HepG2 (cell line): ENCODE results near the gene FRMD5. TPM values are rescaled to one million over a fixed set of nuclear protein-coding genes. Genes with fewer than 3 reads are reported as not detected.

ENCODE experiments used
- ATAC-seq: fragments of 200-7000 bp; cut with Tn5 transposase; 3 replicates; pipeline ENCODE4 v1.9.1; 2020; ENCODE audit warnings: mild to moderate bottlenecking, moderate library complexity
- BruUV-seq: library from RNA; stranded (reverse); fragments of 400-500 nt; replicated peaks from 2 replicates; lab custom pipeline; 2021; lab: Mats Ljungman, UMichigan
- CTCF ChIA-PET: fragments of 300-600 bp; formaldehyde crosslinking; extraction: SDS; loops from one replicate; lab custom pipeline; 2021; ENCODE audit warnings: low total read pairs, inconsistent platforms, low intra/inter-chr PET ratio; lab: Yijun Ruan, JAX
- POLR2A ChIA-PET: fragments of 350-600 bp; sonication (Branson Sonifier 250); formaldehyde crosslinking; loops from one replicate; lab custom pipeline; 2020; ENCODE audit warnings: antibody characterized with exemption, inconsistent platforms; lab: Yijun Ruan, JAX
- DNase-seq: peaks from one replicate; pipeline ENCODE4 v3.0.0-alpha.2; 2015; ENCODE audit warnings: low spot score
- FAIRE-seq: peaks from 3 replicates; lab custom pipeline; 2011; peaks lifted over from hg19 to GRCh38; lab: Jason Lieb, UNC
- H2AFZ ChIP-seq: one replicate; pipeline ENCODE4 v1.6.1; 2011; ENCODE audit warnings: low read length, inconsistent platforms
- H3K27ac ChIP-seq: fragments of 300-600 bp; 3 replicates; pipeline ENCODE4 v1.8.0; 2011; ENCODE audit warnings: mixed run types, mild to moderate bottlenecking, mixed read lengths, low read length, inconsistent platforms; ENCODE audit not compliant: insufficient read depth; ENCODE audit errors: extremely low read length
- H3K27me3 ChIP-seq, 2 experiments: fragments of 200-600 bp in 1 of 2; 2 replicates in 1 of 2; 3 replicates in 1 of 2; pipeline versions ENCODE4 v1.6.0 to v1.8.0; 2011; ENCODE audit warnings: low read length in 2 of 2, mild to moderate bottlenecking in 2 of 2, moderate library complexity in 2 of 2, inconsistent platforms in 1 of 2; ENCODE audit not compliant: insufficient read depth in 2 of 2, control insufficient read depth in 1 of 2
- H3K36me3 ChIP-seq, 2 experiments: fragments of 200-600 bp in 1 of 2; replicated peaks in 1 of 2; 2 replicates in 1 of 2; 3 replicates in 1 of 2; pipeline versions ENCODE4 v1.5.1 to v1.8.0; 2011; ENCODE audit warnings: low read length in 2 of 2, inconsistent platforms in 1 of 2; ENCODE audit not compliant: insufficient read depth in 2 of 2, control insufficient read depth in 1 of 2
- H3K4me1 ChIP-seq: 2 replicates; pipeline ENCODE4 v1.5.1; 2012; ENCODE audit warnings: low read length, inconsistent platforms; ENCODE audit not compliant: insufficient read depth
- H3K4me2 ChIP-seq: 2 replicates; pipeline ENCODE4 v1.6.0; 2011; ENCODE audit warnings: low read depth, low read length, inconsistent platforms
- H3K4me3 ChIP-seq, 3 experiments: fragments of 200-600 bp in 1 of 3; sonication (generic), shearing (Covaris generic) in 1 of 3; replicated peaks in 1 of 3; 2 replicates each; pipeline ENCODE4 v1.5.1; 2011 to 2016; ENCODE audit warnings: low read length in 3 of 3, inconsistent platforms in 2 of 3, low read depth in 2 of 3, mild to moderate bottlenecking in 2 of 3, control low read depth in 1 of 3, mixed read lengths in 1 of 3; ENCODE audit not compliant: insufficient read depth in 1 of 3
- H3K79me2 ChIP-seq: one replicate; pipeline ENCODE4 v1.6.1; 2011; ENCODE audit warnings: low read length, inconsistent platforms; ENCODE audit not compliant: insufficient read depth
- H3K9ac ChIP-seq: 2 replicates; pipeline ENCODE4 v1.6.0; 2011; ENCODE audit warnings: mild to moderate bottlenecking, low read depth, low read length, inconsistent platforms; ENCODE audit not compliant: insufficient read depth
- H3K9me3 ChIP-seq: 2 replicates; pipeline ENCODE4 v1.5.1; 2012; ENCODE audit warnings: mild to moderate bottlenecking, low read length
- H4K20me1 ChIP-seq: 2 replicates; pipeline ENCODE4 v1.6.0; 2011; ENCODE audit warnings: inconsistent platforms, mild to moderate bottlenecking, low read length, moderate library complexity; ENCODE audit not compliant: insufficient read depth
- CBX5 ChIP-seq: sonication (generic); formaldehyde crosslinking; IDR thresholded peaks from 2 replicates; pipeline ENCODE4 v1.4.0; 2020; ENCODE audit warnings: missing genetic modification reagents, borderline replicate concordance
- CEBPB ChIP-seq: IDR thresholded peaks from 2 replicates; pipeline ENCODE4 v1.6.1; 2011; ENCODE audit warnings: low read depth, low read length, improper control_type of control experiment, borderline replicate concordance
- ELF3 ChIP-seq: IDR thresholded peaks from 2 replicates; pipeline ENCODE4 v1.6.1; 2016; ENCODE audit warnings: missing genetic modification reagents, missing compliant biosample characterization
- KDM1A ChIP-seq: IDR thresholded peaks from 2 replicates; pipeline ENCODE4 v1.6.1; 2016; ENCODE audit warnings: missing compliant biosample characterization
- SALL1 ChIP-seq: sonication (generic); formaldehyde crosslinking; IDR thresholded peaks from 2 replicates; pipeline ENCODE4 v1.8.0; 2022; ENCODE audit warnings: mild to moderate bottlenecking, missing genetic modification reagents
- SMAD9 ChIP-seq: sonication (generic); formaldehyde crosslinking; IDR thresholded peaks from 2 replicates; pipeline ENCODE4 v1.5.1; 2020; ENCODE audit warnings: mild to moderate bottlenecking, missing genetic modification reagents
- SMARCC2 ChIP-seq: fragments of 450-650 bp; IDR thresholded peaks from 2 replicates; pipeline ENCODE4 v1.6.1; 2017; ENCODE audit warnings: antibody characterized with exemption, mild to moderate bottlenecking
- THAP11 ChIP-seq: IDR thresholded peaks from 2 replicates; pipeline ENCODE4 v1.6.1; 2016; ENCODE audit warnings: missing biosample characterization, missing genetic modification reagents
- WIZ ChIP-seq: sonication (generic); formaldehyde crosslinking; IDR thresholded peaks from 2 replicates; pipeline ENCODE4 v1.5.1; 2020; ENCODE audit warnings: mild to moderate bottlenecking, missing genetic modification reagents
- ZFP90 ChIP-seq: sonication (generic); formaldehyde crosslinking; IDR thresholded peaks from 2 replicates; pipeline ENCODE4 v1.8.0; 2022; ENCODE audit warnings: missing genetic modification reagents, mild to moderate bottlenecking, inconsistent platforms, borderline replicate concordance
- ZNF382 ChIP-seq: sonication (generic); formaldehyde crosslinking; IDR thresholded peaks from 2 replicates; pipeline ENCODE4 v1.5.0; 2020; ENCODE audit warnings: missing genetic modification reagents, mild to moderate bottlenecking, borderline replicate concordance
- ZNF749 ChIP-seq: sonication (generic); formaldehyde crosslinking; IDR thresholded peaks from 2 replicates; pipeline ENCODE4 v1.8.0; 2022; ENCODE audit warnings: mild to moderate bottlenecking, missing genetic modification reagents, moderate library complexity, borderline replicate concordance
- ZNF768 ChIP-seq: sonication (generic); formaldehyde crosslinking; IDR thresholded peaks from 2 replicates; pipeline ENCODE4 v1.4.0; 2020; ENCODE audit warnings: missing genetic modification reagents
- WGBS: methylation state at CpG from one replicate; pipeline ENCODE4 v1.1.6; 2017; ENCODE audit warnings: low lambda C conversion rate; 5-methylcytosine and 5-hydroxymethylcytosine counted together
- in situ Hi-C: cut with HindIII; loops from 2 replicates; pipeline ENCODE4 v1.10.0; 2017; ENCODE audit warnings: low pct_unique_long_range_greater_than_20kb; ENCODE audit not compliant: extremely low pct_ligation_motif_present
- intact Hi-C: fragments of 100-400 bp; cut with micrococcal nuclease; formaldehyde crosslinking; loops from one replicate; pipeline ENCODE4 v1.10.0; 2022; ENCODE audit not compliant: unreplicated experiment
- polyA plus RNA-seq, 8 experiments: library from polyadenylated mRNA; depleted of rRNA in 3 of 8; stranded (reverse) in 7 of 8; unstranded in 1 of 8; fragments of >200 nt; fragmentation: Illumina TruSeq in 4 of 8; extraction: Trizol in 4 of 8; gene quantifications; 2 replicates each; pipeline versions ENCODE4 v1.2.1 to v1.2.3, GENCODE V29; 2011 to 2016; ENCODE audit warnings: low read depth in 4 of 8, missing spikeins in 1 of 8, mixed read lengths in 1 of 8; ENCODE audit not compliant: insufficient read depth in 1 of 8
- total RNA-seq, 5 experiments: library from RNA; depleted of rRNA; stranded (reverse); fragments of >200 nt; fragmentation: Illumina TruSeq; extraction: Trizol; gene quantifications; 2 replicates each; pipeline ENCODE4 v1.2.3, GENCODE V29; 2016; ENCODE audit warnings: low read depth in 1 of 5

Gene FRMD5
- total and polyA plus RNA-seq, 2 of the 13 experiments (the other 11 are each of a cell fraction or from before 2014, with no cell fraction given): 0.93 to 1.5 TPM

DNA sequence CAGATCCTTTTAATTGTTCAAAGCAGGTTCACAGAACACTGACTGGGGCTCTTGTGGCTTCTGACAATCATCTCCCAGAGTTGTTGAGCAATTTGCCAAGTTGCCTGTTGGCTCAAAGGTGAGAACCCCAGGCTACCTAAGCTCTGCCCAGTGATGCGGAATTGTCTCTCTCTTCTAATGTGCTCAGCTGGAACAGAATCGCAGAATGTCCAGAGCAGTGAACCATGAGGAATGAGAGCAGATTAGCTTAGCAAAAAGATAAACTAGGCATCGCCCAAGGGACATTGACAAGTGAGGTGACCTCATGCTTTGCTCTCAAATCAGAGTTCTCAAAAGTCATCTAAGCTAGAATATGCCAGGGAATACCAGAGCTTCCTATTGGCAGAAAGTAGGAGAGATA is 220.2 kb downstream of the FRMD5 start:
- ATAC-seq (no peak), FAIRE-seq (no peak)

DNA sequence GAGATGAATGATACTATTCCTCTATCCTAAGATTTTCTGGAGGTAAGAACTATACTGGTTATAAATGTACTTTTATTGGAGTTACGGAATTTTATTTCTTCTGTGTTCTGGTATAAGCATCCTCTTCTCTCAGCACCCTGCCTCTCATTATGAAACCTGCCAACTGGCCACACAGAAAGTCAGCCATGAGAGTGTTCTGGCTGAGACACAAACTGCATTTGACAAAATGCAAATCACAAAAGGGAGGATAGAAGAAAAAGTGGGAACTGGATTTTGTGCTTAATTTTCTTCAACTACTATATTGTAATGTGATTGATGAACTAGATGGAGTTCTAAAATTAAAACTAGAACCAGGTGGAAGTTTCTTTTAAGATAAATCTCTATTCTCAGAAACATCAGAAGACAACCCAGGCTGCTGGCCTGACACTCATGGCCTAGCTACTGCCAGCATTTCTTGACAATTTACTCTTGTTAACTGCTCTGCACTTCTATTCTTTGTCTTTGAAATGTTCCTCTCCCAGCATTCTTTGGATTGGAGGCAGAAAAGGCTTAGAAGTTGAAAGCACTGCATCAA is 225.2 kb downstream of the FRMD5 start:
- no peak overlapping the region for H2AFZ ChIP-seq
- DNase-seq (no peak), ATAC-seq (no peak)
- H3K4me1 ChIP-seq: no peaks in the 10 kb centered on the region
- CTCF ChIA-PET: no interaction called here
- in situ Hi-C loops (no loop called here), intact Hi-C loops (no loop called here)
- POLR2A ChIA-PET: no interaction called here
- WGBS: 39% methylated on average over 1 of the region's 1 CpG
- H3K79me2 ChIP-seq: no peaks in the 10 kb centered on the region
- H3K27me3 ChIP-seq: no peaks in the 10 kb centered on the region
- BruUV-seq: no TSS peak
- H4K20me1 ChIP-seq: no peaks in the 10 kb centered on the region
- H3K4me2 ChIP-seq: no peak overlapping the region
- H3K9me3 ChIP-seq: no peaks in the 10 kb centered on the region
- TF ChIP-seq SMARCC2: no peak
- TF ChIP-seq ZNF382 (CRISPR knock-in tag): no peak
- TF ChIP-seq KDM1A: no peak
- no peak for TF ChIP-seq WIZ (CRISPR knock-in tag)
- TF ChIP-seq ZNF768 (CRISPR knock-in tag): no peak
- TF ChIP-seq SMAD9 (CRISPR knock-in tag): no peak
- TF ChIP-seq SALL1: no peak
- no peak for TF ChIP-seq ZFP90 (CRISPR knock-in tag)
- no peak for TF ChIP-seq THAP11
- no peak for TF ChIP-seq ELF3 (CRISPR knock-in tag)
- no peak for TF ChIP-seq CBX5 (CRISPR knock-in tag)
- TF ChIP-seq, all 625 proteins: peak for 0
- no peak overlapping the region for H3K4me3 ChIP-seq
- FAIRE-seq: no peak
- no peak overlapping the region for H3K9ac ChIP-seq
- H3K36me3 ChIP-seq: no peaks in the 10 kb centered on the region
- no peak overlapping the region for H3K27ac ChIP-seq

More for the DNA sequence above, 220.2 kb downstream of the FRMD5 start:
- Histone ChIP-seq H3K9me3 (no peaks in the 10 kb centered on the region), H2AFZ (no peak overlapping the region), H4K20me1 (no peaks in the 10 kb centered on the region), H3K4me2 (no peak overlapping the region), H3K4me1 (no peaks in the 10 kb centered on the region), H3K4me3 (no peak overlapping the region), H3K9ac (no peak overlapping the region), H3K79me2 (no peaks in the 10 kb centered on the region), H3K27ac (no peak overlapping the region), H3K27me3 (no peaks in the 10 kb centered on the region), H3K36me3 (no peaks in the 10 kb centered on the region)
- intact Hi-C loops: no loop called here
- BruUV-seq: no TSS peak
- TF ChIP-seq ZNF749 (CRISPR knock-in tag) (no peak), CEBPB (peak; percentile 25; the same call in 1 of the 2 replicates)
- POLR2A ChIA-PET: no interaction called here
- 2% methylated on average over 3 of the region's 3 CpGs for WGBS
- CTCF ChIA-PET: no interaction called here
- DNase-seq: peak; percentile 57
- in situ Hi-C loops: no loop called here
